Stimulated activated naive CD4-positive, alpha-beta T cell treated with Interleukin-2 at 50 U/mL for 16 hours (primary cell): Measurements from ENCODE around the gene CIAO3.
A peak's percentile ranks its signal among the peaks of the same experiment; 100 is the strongest.
"Not testable (repeated sequence)": the region's sequence is repeated elsewhere in the genome, so short reads cannot be mapped to it uniquely, and the experiment has no call there.

Experiments used
- DNase-seq: peaks from one replicate; lab custom pipeline; 2025; lab: John Stamatoyannopoulos, UW

Gene CIAO3

DNA sequence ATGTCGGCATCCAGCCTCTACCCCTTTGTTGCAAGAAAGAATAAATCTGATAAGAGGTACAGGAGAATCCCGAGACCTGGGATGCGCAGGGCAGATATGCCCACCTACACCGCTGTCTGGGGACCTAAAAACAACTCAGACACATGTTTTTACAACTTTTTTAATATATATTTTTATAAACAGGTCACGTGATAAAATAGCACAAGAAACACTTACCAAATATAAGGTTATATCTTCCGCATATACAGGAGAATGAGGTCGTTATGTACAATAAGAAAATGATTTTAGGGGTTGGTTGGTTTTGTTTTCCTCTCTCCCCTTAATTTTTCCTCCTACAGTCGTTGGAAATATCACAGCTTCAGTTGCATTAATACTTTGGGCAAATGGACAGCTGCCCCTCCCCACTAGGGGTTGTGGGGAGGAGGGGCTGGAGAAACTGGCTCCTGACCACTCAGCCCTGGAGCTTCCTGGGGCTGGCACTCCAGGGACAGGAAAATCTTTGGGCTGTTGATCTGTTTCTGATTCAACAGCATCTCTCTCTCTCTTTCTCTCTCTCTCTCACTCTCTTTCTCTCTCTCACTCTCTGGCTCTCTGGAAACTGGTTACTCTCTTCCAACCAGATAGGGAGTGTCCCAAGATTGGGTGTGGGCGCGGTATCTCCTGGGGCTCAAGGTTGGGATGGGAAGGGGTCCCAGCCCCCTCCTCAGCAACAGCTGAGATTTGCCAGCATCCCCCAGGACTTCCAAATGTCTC is 48.3 kb downstream of the CIAO3 start:
- DNase-seq = no peak

DNA sequence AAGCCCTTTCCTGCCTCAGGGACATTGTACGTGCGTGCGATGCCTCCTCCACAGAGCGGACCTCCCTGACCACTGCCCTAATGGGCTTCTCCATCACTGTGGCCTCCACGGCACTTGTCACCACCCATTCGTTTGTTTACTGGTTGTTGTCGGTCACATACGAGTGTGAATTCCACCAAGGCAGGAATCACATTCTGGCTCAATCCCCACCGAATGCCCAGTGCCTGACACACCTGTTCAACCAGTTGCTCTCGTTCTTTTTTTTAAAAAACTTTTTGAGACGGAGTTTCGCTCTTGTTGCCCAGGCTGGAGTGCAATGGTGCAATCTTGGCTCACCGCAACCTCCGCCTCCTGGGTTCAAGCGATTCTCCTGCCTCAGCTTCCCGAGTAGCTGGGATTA is 49.6 kb downstream of the CIAO3 start:
- DNase-seq = not testable (repeated sequence)

DNA sequence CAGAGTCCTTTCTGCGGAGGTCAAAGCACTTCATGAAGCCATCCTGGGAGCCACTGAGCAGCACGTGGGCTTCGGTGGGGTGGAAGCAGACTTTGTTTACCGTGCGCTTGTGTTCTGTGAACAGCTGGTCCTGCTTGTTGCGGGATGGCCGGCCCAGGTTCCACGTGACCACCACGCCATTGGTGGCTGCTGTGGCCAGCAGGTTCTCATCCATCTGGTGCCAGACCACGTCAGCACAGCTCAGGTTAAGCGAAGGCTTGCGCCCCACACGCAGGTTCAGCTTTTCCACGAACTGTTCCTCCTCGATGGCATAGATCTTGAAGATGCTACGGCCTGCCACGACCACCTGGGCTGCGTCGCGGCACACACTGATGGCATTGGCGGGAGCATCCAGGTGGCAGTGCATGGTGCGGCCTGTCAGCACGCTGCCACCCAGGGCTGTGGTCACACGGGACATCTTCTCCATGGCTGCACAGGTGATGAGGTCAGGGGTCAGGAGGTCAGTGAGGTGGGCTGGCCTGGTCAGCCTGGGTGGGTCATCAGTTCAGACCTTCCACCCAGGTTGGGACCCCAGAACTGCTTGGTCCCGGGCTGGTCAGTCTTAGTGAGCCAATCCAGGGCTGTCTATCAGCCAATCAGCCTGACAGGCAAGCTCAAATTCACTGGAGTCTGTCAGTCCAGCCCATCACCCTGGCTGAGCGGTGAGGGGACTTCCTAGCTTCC is 51.5 kb downstream of the CIAO3 start:
- no peak for DNase-seq

DNA sequence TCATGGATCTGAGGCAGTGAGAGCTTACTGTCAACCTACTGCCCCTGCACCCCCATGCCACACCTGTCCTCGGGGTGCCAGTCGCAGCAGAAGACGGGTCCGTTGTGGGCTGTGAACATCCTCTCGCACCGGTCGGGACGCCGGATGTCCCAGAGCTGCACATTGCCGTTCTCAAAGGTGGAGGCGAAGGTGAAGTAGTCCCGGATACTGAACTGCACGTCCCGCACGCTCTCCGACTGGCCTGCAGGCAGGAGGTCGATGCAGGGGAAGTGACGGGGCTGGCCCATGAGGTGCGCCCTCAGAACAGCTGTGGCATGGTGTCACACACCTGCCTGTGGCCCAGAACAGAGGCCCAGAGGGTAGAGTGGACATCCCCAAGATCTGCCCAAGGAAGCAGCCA is 53.3 kb downstream of the CIAO3 start:
- no peak for DNase-seq

DNA sequence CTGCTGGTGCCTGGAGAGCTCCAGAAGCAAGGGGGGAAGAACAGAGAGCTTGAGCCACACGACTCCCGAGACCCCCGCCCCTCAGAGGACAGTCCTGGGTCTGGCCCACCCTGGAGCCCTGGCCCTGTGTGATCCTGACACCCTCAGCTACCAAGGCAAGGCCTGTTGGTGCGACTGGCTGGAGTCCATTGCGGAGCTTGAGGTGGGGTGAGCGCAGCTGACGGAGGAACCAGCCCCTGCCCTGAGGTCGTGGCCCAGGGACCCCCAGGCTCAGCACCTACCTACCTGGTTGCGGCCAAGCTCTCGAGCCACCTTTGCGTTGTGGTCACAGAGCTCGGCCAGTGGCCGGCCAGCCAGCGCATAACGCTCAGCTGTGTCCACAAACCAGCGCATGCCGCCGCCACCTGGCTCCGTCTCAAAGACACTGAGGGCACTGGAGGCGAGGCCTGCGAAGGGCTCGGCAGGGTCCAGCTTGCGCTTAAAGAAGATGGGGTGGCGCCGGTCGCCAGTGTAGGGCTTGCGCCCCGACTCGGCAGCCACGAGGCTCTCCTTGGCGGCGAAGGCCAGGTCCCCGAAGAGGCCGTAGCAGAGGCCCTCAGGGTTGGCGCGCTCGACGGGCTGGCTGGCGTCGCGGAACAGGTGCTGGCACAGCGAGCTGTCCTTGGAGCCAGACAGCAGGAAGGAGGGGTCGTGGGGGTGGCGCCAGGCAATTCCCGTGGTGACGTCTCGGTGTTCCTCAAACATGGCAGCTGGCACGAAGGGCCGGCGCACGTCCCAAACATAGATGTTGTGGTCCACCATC is 54.1 kb downstream of the CIAO3 start:
- no peak for DNase-seq

DNA sequence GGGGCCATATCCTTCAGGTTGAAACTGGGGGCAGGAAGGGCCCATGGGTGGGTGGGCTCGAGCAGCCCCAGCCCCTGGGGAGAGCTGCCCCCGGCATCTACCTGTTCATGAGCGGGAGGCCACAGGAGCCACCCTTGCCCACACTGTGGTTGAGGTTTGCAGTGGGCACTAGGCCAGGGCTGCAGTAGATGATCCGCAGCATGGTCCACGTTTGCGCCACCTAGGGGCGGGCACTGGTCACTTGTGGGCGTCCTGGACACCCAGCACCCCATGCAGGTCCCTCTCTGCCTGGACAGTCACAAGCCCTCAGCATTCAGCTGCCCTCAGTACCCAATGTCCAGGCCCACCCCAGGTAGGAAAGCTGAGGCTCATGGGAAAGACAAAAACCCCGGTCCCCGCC is 54.8 kb downstream of the CIAO3 start:
- DNase-seq = no peak

DNA sequence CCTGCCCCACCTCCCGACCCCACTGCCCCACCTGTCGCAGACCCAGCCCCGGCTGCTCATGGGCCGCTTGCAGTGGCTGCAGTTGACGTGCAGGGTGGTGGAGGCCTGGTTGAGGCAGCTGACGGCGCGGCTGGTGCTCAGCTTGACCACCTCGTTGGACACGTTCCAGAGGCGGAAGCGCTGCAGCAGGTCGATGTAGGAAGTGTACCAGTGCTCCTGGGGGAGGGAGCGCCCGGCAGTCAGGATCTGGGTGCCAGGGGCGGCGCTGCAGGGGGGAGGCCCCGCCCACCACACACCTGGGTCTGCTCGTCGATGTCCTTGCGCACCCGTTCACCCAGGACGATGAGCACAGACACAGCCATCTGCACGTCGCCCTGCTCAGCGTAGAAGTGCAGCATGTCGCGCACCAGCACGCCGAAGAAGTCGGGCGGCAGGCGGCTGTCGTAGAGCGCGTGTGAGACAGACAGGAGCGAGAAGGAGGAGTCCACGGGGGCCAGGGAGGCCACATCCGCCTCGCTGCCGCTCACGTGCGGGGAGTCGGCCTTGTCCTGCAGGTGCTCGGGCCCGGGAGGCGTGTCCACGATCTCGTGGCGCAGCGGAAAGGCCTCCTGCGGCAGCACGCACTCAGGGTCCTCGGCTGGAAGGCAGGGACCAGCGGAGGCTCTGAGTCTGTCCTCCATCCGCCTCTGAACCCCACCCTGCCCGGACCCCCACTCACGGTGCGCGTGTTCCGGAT is 55.7 kb downstream of the CIAO3 start:
- DNase-seq = no peak

DNA sequence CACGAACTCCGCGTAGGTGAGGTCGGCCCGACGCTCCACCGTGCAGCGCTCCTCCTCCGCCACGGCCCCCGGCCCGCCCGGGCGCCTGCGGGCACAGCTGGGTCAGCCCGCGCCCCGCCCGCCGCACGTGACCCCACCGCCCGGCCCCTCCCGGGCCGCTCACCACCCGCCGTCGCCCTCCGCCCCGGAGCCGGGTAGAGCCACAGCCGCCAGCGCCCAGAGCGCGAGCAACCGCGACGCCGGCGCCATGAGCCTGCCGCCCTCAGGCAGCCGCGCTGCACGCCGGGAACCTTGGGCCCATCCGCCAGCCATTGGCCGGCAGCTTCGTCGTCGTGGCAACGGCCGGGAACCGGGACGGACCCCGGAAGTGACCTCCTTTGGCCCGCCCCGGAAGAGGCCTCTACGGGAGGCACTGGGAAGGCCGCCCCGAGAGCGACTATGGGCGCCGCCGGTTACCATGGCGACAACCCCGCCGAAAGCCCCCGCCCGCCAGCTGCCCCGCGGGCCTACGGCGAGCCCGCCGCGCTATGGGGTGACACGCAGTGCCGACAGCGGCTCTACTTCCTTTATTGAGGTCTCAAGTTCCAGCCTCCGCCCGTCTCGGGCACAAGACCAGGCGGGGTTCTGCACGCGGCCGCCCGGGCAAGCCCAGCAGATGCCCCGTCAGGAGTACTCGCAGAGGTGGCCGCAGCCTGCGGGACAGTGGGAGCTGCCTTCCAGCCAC is 56.6 kb downstream of the CIAO3 start, which contains the start of gene JMJD8:
JMJD8 (minus strand) TSS at position 264 of the 724 bp plus-strand sequence; CDS start at position 249, 15 bp downstream.
- peak; percentile 97 for DNase-seq

DNA sequence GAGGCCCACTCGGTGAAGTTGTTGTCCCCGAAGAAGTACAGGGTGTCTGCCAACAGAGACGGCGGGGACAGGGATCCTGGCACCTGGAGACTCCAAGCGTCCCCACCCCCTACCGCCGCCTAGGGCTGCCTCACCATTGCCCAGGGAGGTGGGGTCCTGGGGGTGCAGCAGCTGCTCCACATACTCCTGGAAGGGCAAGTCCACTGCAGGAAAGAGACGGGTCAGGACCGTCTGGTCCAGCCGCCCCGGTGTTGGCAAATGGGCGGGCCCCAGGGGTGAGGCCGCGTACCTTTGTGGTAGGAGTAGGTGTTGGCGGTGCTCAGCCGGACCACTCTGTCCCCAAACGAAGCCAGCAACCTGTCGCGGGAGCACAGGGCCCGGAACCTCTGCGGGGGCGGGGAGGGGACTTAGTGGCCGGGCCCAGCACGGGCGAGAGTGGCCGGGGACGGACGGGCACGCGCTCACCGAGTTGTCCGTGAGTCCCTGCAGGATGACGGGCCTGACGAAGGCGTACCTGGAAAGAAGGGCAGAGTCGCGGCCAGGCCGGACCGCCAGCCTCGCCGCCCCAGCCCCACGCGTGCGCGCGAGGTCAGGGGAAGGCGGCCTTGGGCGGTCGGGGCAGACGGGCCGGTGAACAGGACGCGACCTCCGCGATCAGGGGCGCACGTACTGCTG is 57.3 kb downstream of the CIAO3 start:
- DNase-seq = no peak

DNA sequence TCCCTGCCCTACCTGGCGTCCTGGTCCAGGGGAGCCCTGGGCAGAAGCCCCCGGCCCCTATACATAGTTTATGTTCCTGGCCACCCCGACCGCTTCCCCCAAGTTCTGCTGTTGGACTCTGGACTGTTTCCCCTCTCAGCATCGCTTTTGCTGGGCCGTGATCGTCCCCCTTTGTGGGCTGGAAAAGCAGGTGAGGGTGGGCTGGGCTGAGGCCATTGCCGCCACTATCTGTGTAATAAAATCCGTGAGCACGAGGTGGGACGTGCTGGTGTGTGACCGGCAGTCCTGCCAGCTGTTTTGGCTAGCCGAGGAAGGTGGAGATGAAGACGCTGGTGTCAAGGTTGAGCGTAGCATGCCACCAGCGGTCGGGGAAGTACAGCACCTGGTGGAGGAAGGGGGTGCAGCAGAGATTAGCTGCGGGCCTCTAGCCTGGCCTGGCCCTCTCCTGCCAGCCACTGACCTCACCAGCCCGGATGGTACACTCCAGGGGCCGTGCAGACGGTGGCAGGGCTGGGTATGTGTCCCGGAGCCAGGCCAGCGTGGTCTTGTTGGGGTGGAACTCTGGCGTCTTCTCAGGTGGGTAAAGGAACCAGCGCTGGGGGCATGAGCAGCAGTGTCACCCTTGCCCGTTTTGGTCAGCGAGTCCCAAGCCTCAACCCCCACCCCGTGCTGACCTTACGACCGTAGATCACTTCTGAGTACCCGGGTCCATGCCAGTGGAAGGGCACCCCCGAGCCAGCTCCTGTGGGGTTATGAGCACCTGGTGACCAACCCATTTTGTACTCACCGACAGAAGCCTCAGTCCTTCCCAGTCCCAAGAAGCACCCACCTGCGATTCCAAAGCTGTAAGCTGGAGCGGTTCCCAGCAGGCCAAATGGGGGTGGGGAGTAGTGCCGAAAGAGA is 58.1 kb downstream of the CIAO3 start:
- DNase-seq = no peak

DNA sequence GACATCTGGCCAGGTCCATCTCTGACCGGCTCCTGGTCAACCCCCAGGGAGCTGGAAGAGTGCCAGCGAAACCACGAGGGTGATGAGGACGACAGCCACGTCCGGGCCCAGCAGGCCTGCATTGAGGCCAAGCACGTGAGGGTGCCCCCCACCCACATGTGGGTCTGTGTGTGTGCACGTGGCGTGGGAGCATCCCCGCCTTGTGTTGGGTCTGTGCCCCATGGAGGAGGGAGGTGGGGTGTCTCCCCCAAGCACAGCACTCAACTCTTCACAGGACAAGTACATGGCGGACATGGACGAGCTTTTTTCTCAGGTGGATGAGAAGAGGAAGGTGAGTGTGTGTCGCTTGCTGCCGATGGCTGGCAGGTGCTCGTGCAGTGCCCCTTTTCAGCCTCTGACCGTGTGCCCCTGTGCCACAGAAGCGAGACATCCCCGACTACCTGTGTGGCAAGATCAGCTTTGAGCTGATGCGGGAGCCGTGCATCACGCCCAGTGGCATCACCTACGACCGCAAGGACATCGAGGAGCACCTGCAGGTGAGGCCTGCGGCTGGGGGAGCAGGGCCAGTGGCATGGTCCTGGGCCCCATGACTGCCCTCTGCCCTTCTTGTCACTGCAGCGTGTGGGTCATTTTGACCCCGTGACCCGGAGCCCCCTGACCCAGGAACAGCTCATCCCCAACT is 58.9 kb downstream of the CIAO3 start:
- no peak for DNase-seq

DNA sequence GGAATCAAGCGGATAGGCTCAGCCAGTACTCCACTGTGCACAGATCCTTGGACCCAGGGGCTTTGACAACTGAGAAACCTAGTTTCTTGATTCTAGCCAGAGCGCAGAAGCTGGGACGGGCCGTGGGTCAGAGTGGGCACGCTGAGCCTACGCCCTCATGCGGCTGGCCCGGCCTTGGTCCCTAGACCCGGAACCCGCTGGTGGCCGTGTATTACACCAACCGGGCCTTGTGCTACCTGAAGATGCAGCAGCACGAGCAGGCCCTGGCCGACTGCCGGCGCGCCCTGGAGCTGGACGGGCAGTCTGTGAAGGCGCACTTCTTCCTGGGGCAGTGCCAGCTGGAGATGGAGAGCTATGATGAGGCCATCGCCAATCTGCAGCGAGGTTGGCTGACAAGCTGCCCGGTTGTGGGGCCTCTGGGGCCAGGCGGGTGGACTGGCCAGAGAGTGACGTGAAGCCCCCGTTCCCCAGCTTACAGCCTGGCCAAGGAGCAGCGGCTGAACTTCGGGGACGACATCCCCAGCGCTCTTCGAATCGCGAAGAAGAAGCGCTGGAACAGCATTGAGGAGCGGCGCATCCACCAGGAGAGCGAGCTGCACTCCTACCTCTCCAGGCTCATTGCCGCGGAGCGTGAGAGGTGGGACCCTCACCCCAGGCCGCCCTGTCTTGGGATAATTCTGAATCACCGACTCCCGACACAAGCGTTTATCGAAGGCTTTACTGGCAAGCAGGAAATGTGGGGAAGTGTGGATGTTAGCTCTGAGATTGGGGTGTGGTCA is 59.6 kb downstream of the CIAO3 start:
- no peak for DNase-seq

DNA sequence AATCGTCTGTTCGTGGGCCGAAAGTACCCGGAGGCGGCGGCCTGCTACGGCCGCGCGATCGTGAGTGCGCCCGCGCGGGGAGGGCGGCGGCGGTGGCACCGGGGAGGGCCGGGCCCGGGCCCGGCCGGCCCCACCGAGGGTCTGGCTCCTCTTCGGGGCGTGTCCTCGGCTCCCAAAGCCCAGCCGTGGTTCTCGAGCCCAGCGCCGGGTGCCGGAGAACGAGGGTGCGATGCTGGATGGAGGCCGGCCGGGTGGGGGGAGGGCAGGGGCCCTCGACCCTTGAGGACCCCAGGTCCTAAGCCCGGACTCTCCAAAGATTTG is 60.2 kb downstream of the CIAO3 start:
- DNase-seq = no peak

DNA sequence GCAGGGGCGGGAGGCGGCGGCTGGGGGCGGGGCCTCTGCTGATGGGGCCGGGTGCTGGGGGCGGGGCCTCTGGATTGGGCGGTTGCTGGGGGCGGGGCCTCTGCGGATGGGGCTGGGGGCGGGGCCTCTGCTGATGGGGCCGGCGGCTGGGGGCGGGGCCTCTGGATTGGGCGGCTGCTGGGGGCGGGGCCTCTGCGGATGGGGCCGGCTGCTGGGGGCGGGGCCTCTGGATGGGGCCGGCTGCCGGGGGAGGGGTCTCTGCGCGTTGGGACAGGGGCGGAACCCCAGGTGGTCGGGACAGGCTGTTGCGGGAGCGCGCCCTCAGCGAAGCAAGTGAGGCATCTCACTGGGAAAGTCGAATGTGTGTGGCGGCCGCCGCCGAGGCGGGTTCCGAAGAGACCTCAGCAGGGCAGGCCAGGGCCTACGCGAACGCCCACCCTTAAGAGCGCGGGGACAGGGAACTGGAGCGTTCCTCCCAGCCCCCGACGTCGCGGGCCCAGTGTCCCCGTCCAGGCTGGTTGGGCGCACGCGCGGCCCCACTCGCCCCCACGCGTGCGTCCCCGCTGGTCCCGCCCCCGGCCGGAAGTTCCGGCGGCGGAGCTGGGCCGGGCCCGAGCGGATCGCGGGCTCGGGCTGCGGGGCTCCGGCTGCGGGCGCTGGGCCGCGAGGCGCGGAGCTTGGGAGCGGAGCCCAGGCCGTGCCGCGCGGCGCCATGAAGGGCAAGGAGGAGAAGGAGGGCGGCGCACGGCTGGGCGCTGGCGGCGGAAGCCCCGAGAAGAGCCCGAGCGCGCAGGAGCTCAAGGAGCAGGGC is 60.8 kb downstream of the CIAO3 start, which contains the start of gene STUB1:
STUB1 (plus strand) TSS at position 597 of the 811 bp plus-strand sequence; CDS start at position 713, 116 bp downstream.
- DNase-seq = peak; percentile 91
